Measurements from ENCODE around the gene SCARB1. TPM values are rescaled to one million over a fixed set of nuclear protein-coding genes. Genes with fewer than 3 reads are reported as not detected.
A peak's percentile ranks its signal among the peaks of the same experiment; 100 is the strongest.

SCARB1 gene
- total RNA-seq, 1 donor from 2014 or later = 24.0 TPM

- no peak for DNase-seq
- peak overlapping the region; percentile 53 for H3K27ac ChIP-seq
- ATAC-seq = peak; percentile 12 to 30
- H3K9me3 ChIP-seq = no peaks in the 10 kb centered on the region
- peaks cover 34% of the 10 kb centered on the region for H3K4me1 ChIP-seq
- intact Hi-C loops (cut with DNase I) = no loop called here
- no peak for TF ChIP-seq CTCF (IDR thresholded peaks at IDR 0.05)
- peak overlapping the region; percentile 67 for H3K4me3 ChIP-seq
- no peaks in the 10 kb centered on the region for H3K27me3 ChIP-seq (ENCODE audit: low read depth)
- H3K36me3 ChIP-seq = no peaks in the 10 kb centered on the region
Measured at GRCh38 chr12:124862768-124863415, 772 bp downstream of the SCARB1 start.

- ATAC-seq = no peak
- intact Hi-C loops (cut with DNase I) = no loop called here
- H3K27ac ChIP-seq = no peak overlapping the region
Measured at GRCh38 chr12:124861898-124862676, 1.6 kb downstream of the SCARB1 start.

GRCh38 chr12:124861492-124861891 lies 2.2 kb downstream of the SCARB1 start:
- Histone ChIP-seq H3K9me3 (no peaks in the 10 kb centered on the region), H3K4me1 (peaks cover 37% of the 10 kb centered on the region), H3K36me3 (no peaks in the 10 kb centered on the region), H3K27me3 (ENCODE audit: low read depth) (no peaks in the 10 kb centered on the region), H3K4me3 (no peak overlapping the region), H3K27ac (no peak overlapping the region)
- no peak for TF ChIP-seq CTCF (IDR thresholded peaks at IDR 0.05)
- ATAC-seq = no peak
- no peak for DNase-seq
- intact Hi-C loops (cut with DNase I) = no loop called here

More at GRCh38 chr12:124861898-124862676, 1.6 kb downstream of the SCARB1 start:
- Histone ChIP-seq H3K27me3 (ENCODE audit: low read depth) (no peaks in the 10 kb centered on the region), H3K4me3 (peak overlapping the region; percentile 67), H3K4me1 (peaks cover 34% of the 10 kb centered on the region), H3K36me3 (no peaks in the 10 kb centered on the region), H3K9me3 (no peaks in the 10 kb centered on the region)
- DNase-seq = no peak
- no peak for TF ChIP-seq CTCF (IDR thresholded peaks at IDR 0.05)

GRCh38 chr12:124857921-124858461 lies 5.7 kb downstream of the SCARB1 start:
- H3K36me3 ChIP-seq = no peaks in the 10 kb centered on the region
- intact Hi-C loops (cut with DNase I) = no loop called here
- peaks cover 45% of the 10 kb centered on the region for H3K4me1 ChIP-seq
- DNase-seq (no peak), ATAC-seq (no peak)
- no peak overlapping the region for H3K27ac ChIP-seq
- H3K27me3 ChIP-seq (ENCODE audit: low read depth) = no peaks in the 10 kb centered on the region
- no peak overlapping the region for H3K4me3 ChIP-seq
- no peak for TF ChIP-seq CTCF (IDR thresholded peaks at IDR 0.05)
- no peaks in the 10 kb centered on the region for H3K9me3 ChIP-seq

GRCh38 chr12:124856842-124857178 lies 6.9 kb downstream of the SCARB1 start:
- H3K9me3 ChIP-seq = no peaks in the 10 kb centered on the region
- TF ChIP-seq CTCF (IDR thresholded peaks at IDR 0.05) = peak; percentile 9
- DNase-seq (no peak), ATAC-seq (no peak)
- H3K36me3 ChIP-seq = no peaks in the 10 kb centered on the region
- H3K27ac ChIP-seq = no peak overlapping the region
- H3K4me3 ChIP-seq = no peak overlapping the region
- peaks cover 43% of the 10 kb centered on the region for H3K4me1 ChIP-seq
- no peaks in the 10 kb centered on the region for H3K27me3 ChIP-seq (ENCODE audit: low read depth)
- intact Hi-C loops (cut with DNase I) = no loop called here

All from lower lobe of right lung (tissue), 2 donors.